DOHH2 (cell line): Measurements from ENCODE around the gene KCNIP1.

Experiments used
- H3F3A ChIP-seq: fragments of 200-600 bp; sonication (generic), shearing (Covaris generic); 2 replicates; pipeline ENCODE4 v1.6.0; 2016; ENCODE audit warnings: antibody characterized with exemption, mild to moderate bottlenecking; ENCODE audit not compliant: control insufficient read depth, insufficient read depth
- H3K27ac ChIP-seq: fragments of 200-600 bp; sonication (generic); 2 replicates; pipeline ENCODE4 v1.5.1; 2014; ENCODE audit warnings: low read depth, mild to moderate bottlenecking, low read length, moderate library complexity
- H3K27me3 ChIP-seq: fragments of 200-600 bp; sonication (generic); 2 replicates; pipeline ENCODE4 v1.6.1; 2014; ENCODE audit warnings: mild to moderate bottlenecking, low read length, mixed read lengths; ENCODE audit not compliant: control insufficient read depth
- H3K36me3 ChIP-seq: fragments of 200-600 bp; sonication (generic); 2 replicates; pipeline ENCODE4 v1.6.1; 2014; ENCODE audit warnings: mild to moderate bottlenecking, low read length, moderate library complexity, mixed read lengths; ENCODE audit not compliant: control insufficient read depth
- H3K4me1 ChIP-seq: fragments of 200-600 bp; sonication (generic); 2 replicates; pipeline ENCODE4 v1.6.1; 2014; ENCODE audit warnings: mild to moderate bottlenecking, low read length, mixed read lengths; ENCODE audit not compliant: control insufficient read depth
- H3K4me2 ChIP-seq: fragments of 200-600 bp; sonication (generic); 2 replicates; pipeline ENCODE4 v1.6.0; 2014; ENCODE audit warnings: mild to moderate bottlenecking, low read length, moderate library complexity
- H3K4me3 ChIP-seq: fragments of 200-600 bp; sonication (generic); 2 replicates; pipeline ENCODE4 v1.5.1; 2014; ENCODE audit warnings: mild to moderate bottlenecking, low read length, mixed read lengths
- H3K79me2 ChIP-seq: fragments of 200-600 bp; sonication (generic); 2 replicates; pipeline ENCODE4 v1.6.1; 2014; ENCODE audit warnings: mild to moderate bottlenecking, low read length, mixed read lengths; ENCODE audit not compliant: control insufficient read depth
- H3K9me2 ChIP-seq: fragments of 200-600 bp; sonication (generic); replicated peaks from 2 replicates; pipeline ENCODE4 v1.6.1; 2014; ENCODE audit warnings: mild to moderate bottlenecking, low read length, mixed read lengths; ENCODE audit not compliant: control insufficient read depth
- H3K9me3 ChIP-seq: fragments of 200-600 bp; sonication (generic); 2 replicates; pipeline ENCODE4 v1.6.1; 2014; ENCODE audit warnings: antibody characterized with exemption, low read length, mixed read lengths; ENCODE audit not compliant: control insufficient read depth, insufficient read depth
- H4K20me1 ChIP-seq: fragments of 200-600 bp; sonication (generic); 2 replicates; pipeline ENCODE4 v1.6.0; 2014; ENCODE audit warnings: low read depth, mild to moderate bottlenecking, antibody characterized with exemption, low read length, moderate library complexity; ENCODE audit not compliant: control insufficient read depth, insufficient read depth
- CTCF ChIP-seq: fragments of 200-600 bp; sonication (generic); IDR thresholded peaks from one replicate; pipeline ENCODE4 v1.5.1; 2014; ENCODE audit warnings: antibody characterized with exemption, mild to moderate bottlenecking, low read depth, low read length; ENCODE audit not compliant: poor library complexity, severe bottlenecking
- EZH2phosphoT487 ChIP-seq: fragments of 200-600 bp; sonication (generic); IDR thresholded peaks from 2 replicates; pipeline ENCODE4 v1.6.1; 2017; ENCODE audit warnings: borderline replicate concordance, mild to moderate bottlenecking, antibody characterized with exemption, low read length, moderate library complexity, mixed read lengths

Gene KCNIP1

GRCh38 chr5:170509348-170509660 is 5.5 kb downstream of the KCNIP1 start:
- no peak for TF ChIP-seq CTCF
- TF ChIP-seq EZH2phosphoT487, result no peak
- Histone ChIP-seq H3K4me1 (no peaks in the 10 kb centered on the region), H3K27me3 (no peaks in the 10 kb centered on the region; the same call in 1 of the 2 replicates), H3K4me3 (no peak overlapping the region), H3K79me2 (no peaks in the 10 kb centered on the region), H3K9me3 (no peaks in the 10 kb centered on the region), H3K27ac (no peak overlapping the region), H4K20me1 (no peaks in the 10 kb centered on the region), H3F3A (no peaks in the 10 kb centered on the region), H3K9me2 (no peaks in the 10 kb centered on the region), H3K4me2 (no peak overlapping the region), H3K36me3 (no peaks in the 10 kb centered on the region)

GRCh38 chr5:170510126-170510525 is 6.3 kb downstream of the KCNIP1 start:
- H3F3A ChIP-seq, result no peaks in the 10 kb centered on the region
- no peak overlapping the region for H3K4me2 ChIP-seq
- H4K20me1 ChIP-seq, result no peaks in the 10 kb centered on the region
- H3K79me2 ChIP-seq, result no peaks in the 10 kb centered on the region
- no peaks in the 10 kb centered on the region; the same call in 1 of the 2 replicates for H3K27me3 ChIP-seq
- H3K27ac ChIP-seq, result no peak overlapping the region
- H3K9me3 ChIP-seq, result no peaks in the 10 kb centered on the region
- no peak overlapping the region for H3K4me3 ChIP-seq
- TF ChIP-seq EZH2phosphoT487 (no peak), CTCF (no peak)
- no peaks in the 10 kb centered on the region for H3K4me1 ChIP-seq
- H3K9me2 ChIP-seq, result no peaks in the 10 kb centered on the region
- no peaks in the 10 kb centered on the region for H3K36me3 ChIP-seq

- H3K9me2 ChIP-seq, result no peaks in the 10 kb centered on the region
Measured at GRCh38 chr5:170510559-170510958, 6.7 kb downstream of the KCNIP1 start.

More at GRCh38 chr5:170510559-170510958, 6.7 kb downstream of the KCNIP1 start:
- Histone ChIP-seq H3K9me3 (no peaks in the 10 kb centered on the region), H3K27ac (no peak overlapping the region), H3K27me3 (no peaks in the 10 kb centered on the region; the same call in 1 of the 2 replicates), H3K4me2 (no peak overlapping the region), H3K4me3 (no peak overlapping the region), H3K36me3 (no peaks in the 10 kb centered on the region), H3K4me1 (no peaks in the 10 kb centered on the region), H3K79me2 (no peaks in the 10 kb centered on the region), H3F3A (no peaks in the 10 kb centered on the region), H4K20me1 (no peaks in the 10 kb centered on the region)
- TF ChIP-seq EZH2phosphoT487 (no peak), CTCF (no peak)
